ENCODE results near the gene CLN6. TPM values are rescaled to one million over a fixed set of nuclear protein-coding genes. Genes with fewer than 3 reads are reported as not detected.

CLN6 gene
- total and polyA plus RNA-seq, 2 of the 4 experiments (the other 2 are of a cell fraction), result 6.5 to 31.9 TPM

DNA sequence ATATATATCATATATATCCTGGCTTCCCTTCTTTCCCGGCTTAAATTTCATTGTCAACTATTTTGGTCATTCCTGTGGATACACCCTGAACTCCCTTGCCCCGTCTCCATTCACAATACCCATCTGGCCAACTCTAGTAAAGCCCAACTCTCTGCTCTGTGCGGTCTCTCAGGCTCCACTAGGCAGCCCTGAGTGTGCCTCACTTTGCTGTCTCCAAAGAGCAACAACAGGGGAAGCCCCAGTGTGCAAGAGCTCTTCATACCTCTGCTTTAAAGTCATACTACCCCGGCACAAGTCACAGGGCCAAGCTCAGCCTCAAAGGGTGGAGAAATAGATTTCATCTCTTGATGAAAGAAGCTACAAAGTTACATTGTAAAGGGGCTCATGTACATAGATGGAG, 29.2 kb upstream of the CLN6 start:
- H3K27me3 ChIP-seq (ENCODE audit: control insufficient read depth, insufficient read depth, low read length), result no peaks in the 10 kb centered on the region
- no peak overlapping the region for H4K5ac ChIP-seq (ENCODE audit: low read depth, low read length)
- H3K36me3 ChIP-seq (ENCODE audit: control insufficient read depth, insufficient read depth, low read length), result no peaks in the 10 kb centered on the region
- H3K14ac ChIP-seq (replicated peaks; ENCODE audit: low read depth, low read length), result no peak overlapping the region
- no peak overlapping the region for H3K9ac ChIP-seq (ENCODE audit: low read depth, low read length)
- H2AK9ac ChIP-seq (replicated peaks; ENCODE audit: low read depth, low read length, poor library complexity), result no peak overlapping the region
- BruUV-seq (replicated peaks), result no TSS peak
- H3K4ac ChIP-seq (ENCODE audit: low read depth, low read length), result no peak overlapping the region
- no peak overlapping the region for H3K23ac ChIP-seq (ENCODE audit: low read depth, low read length)
- no peak overlapping the region for H2BK120ac ChIP-seq (ENCODE audit: low read depth, low read length)
- H2BK20ac ChIP-seq (ENCODE audit: low read depth, low read length), result no peak overlapping the region
- ATAC-seq (ENCODE audit: low read depth) (0 out of 2 replicates have a peak, but pooled peaks have one; percentile 11), DNase-seq (no peak)
- no peak overlapping the region for H3K27ac ChIP-seq (ENCODE audit: insufficient read depth, low read length)
- in situ Hi-C loops (cut with MboI; ENCODE audit: low sequenced_read_pairs) (no loop called here), intact Hi-C loops (cut with micrococcal nuclease) (no loop called here), dilution Hi-C loops (cut with HindIII; ENCODE audit: low sequenced_read_pairs, unreplicated experiment) (no loop called here)
- H2AK5ac ChIP-seq (ENCODE audit: low read depth, low read length), result peak overlapping the region; percentile 78; the same call in 1 of the 2 replicates
- H4K8ac ChIP-seq (ENCODE audit: low read depth in 2 of 2, low read length in 2 of 2), result no peak overlapping the region
- no peaks in the 10 kb centered on the region for H4K20me1 ChIP-seq (ENCODE audit: insufficient read depth, low read length)
- H2BK15ac ChIP-seq (ENCODE audit: low read depth, low read length), result no peak overlapping the region
- H2BK5ac ChIP-seq (ENCODE audit: low read depth, low read length, poor library complexity, severe bottlenecking), result no peak overlapping the region
- no peak for TF ChIP-seq FOS (IDR thresholded peaks at IDR 0.05; ENCODE audit: low read depth, low read length)
- TF ChIP-seq NFE2L2 (IDR thresholded peaks at IDR 0.05; ENCODE audit: low read depth, low read length), result no peak
- no peak for TF ChIP-seq CEBPB (IDR thresholded peaks at IDR 0.05; ENCODE audit: low read depth, low read length)
- TF ChIP-seq USF2 (IDR thresholded peaks at IDR 0.05; ENCODE audit: low read depth, low read length), result no peak
- TF ChIP-seq CHD1 (IDR thresholded peaks at IDR 0.05; ENCODE audit: low read depth, low read length), result no peak
- TF ChIP-seq RFX5 (IDR thresholded peaks at IDR 0.05; ENCODE audit: low read depth, low read length), result no peak
- TF ChIP-seq RAD21 (IDR thresholded peaks at IDR 0.05; ENCODE audit: low read length), result no peak
- TF ChIP-seq SMC3 (IDR thresholded peaks at IDR 0.05; ENCODE audit: low read depth, low read length), result no peak
- TF ChIP-seq, protein P1, sequence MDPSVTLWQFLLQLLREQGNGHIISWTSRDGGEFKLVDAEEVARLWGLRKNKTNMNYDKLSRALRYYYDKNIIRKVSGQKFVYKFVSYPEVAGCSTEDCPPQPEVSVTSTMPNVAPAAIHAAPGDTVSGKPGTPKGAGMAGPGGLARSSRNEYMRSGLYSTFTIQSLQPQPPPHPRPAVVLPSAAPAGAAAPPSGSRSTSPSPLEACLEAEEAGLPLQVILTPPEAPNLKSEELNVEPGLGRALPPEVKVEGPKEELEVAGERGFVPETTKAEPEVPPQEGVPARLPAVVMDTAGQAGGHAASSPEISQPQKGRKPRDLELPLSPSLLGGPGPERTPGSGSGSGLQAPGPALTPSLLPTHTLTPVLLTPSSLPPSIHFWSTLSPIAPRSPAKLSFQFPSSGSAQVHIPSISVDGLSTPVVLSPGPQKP (IDR thresholded peaks at IDR 0.05; ENCODE audit: borderline replicate concordance, low read depth, low read length), result no peak
- TF ChIP-seq MXI1 (IDR thresholded peaks at IDR 0.05; ENCODE audit: borderline replicate concordance, low read depth, low read length), result no peak
- no peak for TF ChIP-seq MAZ (IDR thresholded peaks at IDR 0.05; ENCODE audit: borderline replicate concordance, low read depth, low read length)
- TF ChIP-seq RCOR1 (IDR thresholded peaks at IDR 0.05; ENCODE audit: insufficient replicate concordance, low read length), result no peak
- TF ChIP-seq, protein P2, sequence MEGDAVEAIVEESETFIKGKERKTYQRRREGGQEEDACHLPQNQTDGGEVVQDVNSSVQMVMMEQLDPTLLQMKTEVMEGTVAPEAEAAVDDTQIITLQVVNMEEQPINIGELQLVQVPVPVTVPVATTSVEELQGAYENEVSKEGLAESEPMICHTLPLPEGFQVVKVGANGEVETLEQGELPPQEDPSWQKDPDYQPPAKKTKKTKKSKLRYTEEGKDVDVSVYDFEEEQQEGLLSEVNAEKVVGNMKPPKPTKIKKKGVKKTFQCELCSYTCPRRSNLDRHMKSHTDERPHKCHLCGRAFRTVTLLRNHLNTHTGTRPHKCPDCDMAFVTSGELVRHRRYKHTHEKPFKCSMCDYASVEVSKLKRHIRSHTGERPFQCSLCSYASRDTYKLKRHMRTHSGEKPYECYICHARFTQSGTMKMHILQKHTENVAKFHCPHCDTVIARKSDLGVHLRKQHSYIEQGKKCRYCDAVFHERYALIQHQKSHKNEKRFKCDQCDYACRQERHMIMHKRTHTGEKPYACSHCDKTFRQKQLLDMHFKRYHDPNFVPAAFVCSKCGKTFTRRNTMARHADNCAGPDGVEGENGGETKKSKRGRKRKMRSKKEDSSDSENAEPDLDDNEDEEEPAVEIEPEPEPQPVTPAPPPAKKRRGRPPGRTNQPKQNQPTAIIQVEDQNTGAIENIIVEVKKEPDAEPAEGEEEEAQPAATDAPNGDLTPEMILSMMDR (conservative IDR thresholded peaks at IDR 0.05; ENCODE audit: low read depth, low read length), result no peak
- H3K9me1 ChIP-seq (ENCODE audit: insufficient read depth, low read length), result no peaks in the 10 kb centered on the region
- no peak overlapping the region for H2AFZ ChIP-seq (replicated peaks; ENCODE audit: low read length, poor library complexity)
- H3K9me3 ChIP-seq (ENCODE audit: control insufficient read depth, insufficient read depth, low read length), result no peaks in the 10 kb centered on the region
- CTCF ChIA-PET, result no interaction called here
- no peak overlapping the region for H3K18ac ChIP-seq (ENCODE audit: low read depth, low read length)
- H3K4me3 ChIP-seq (ENCODE audit: insufficient read depth, low read depth, low read length), result no peak overlapping the region
- H3K56ac ChIP-seq (ENCODE audit: extremely low read depth, insufficient read depth, low read length), result no peak overlapping the region
- H3K4me1 ChIP-seq (ENCODE audit: control insufficient read depth, insufficient read depth, low read length), result no peaks in the 10 kb centered on the region; the same call in 1 of the 2 replicates
- no peaks in the 10 kb centered on the region for H3K79me1 ChIP-seq (ENCODE audit: low read depth in 1 of 2, low read length in 2 of 2)
- no peak overlapping the region for H4K91ac ChIP-seq (ENCODE audit: insufficient read depth, low read depth, low read length)
- WGBS, 2 experiments (ENCODE audit: extremely low coverage in 2 of 2, insufficient read length in 1 of 2), result 100% methylated on average over 3 of the region's 4 CpGs; no CpG with 5 or more reads in 1 of the 2 experiments
- POLR2A ChIA-PET (ENCODE audit: unreplicated experiment), result no interaction called here
- H3K4me2 ChIP-seq (ENCODE audit: low read depth, low read length), result no peak overlapping the region
